ENCODE data around the gene TMEM272. TPM values are rescaled to one million over a fixed set of nuclear protein-coding genes. Genes with fewer than 3 reads are reported as not detected.

The TMEM272 gene
- total RNA-seq, 4 donors from 2014 or later: not detected

DNA sequence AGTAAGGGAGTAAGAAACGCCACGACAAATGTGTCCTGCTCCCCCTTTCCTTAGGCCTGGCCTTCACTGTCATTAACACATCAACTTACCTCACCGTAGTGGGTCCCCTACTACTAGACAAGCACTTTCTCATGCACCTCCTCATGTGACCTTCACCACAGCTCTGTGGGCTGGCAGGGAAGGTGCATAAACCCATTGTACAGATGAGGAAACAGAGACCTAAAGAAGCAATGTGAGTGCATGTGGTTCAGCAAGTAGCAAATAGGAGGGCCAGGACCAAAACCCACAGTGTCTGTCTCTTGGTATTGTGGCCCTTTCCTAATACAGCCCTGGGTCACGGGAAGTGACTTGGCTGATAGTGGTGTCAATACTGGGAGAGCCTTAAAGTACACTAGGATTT is 22.1 kb upstream of the TMEM272 start:
- TF ChIP-seq, protein P1, sequence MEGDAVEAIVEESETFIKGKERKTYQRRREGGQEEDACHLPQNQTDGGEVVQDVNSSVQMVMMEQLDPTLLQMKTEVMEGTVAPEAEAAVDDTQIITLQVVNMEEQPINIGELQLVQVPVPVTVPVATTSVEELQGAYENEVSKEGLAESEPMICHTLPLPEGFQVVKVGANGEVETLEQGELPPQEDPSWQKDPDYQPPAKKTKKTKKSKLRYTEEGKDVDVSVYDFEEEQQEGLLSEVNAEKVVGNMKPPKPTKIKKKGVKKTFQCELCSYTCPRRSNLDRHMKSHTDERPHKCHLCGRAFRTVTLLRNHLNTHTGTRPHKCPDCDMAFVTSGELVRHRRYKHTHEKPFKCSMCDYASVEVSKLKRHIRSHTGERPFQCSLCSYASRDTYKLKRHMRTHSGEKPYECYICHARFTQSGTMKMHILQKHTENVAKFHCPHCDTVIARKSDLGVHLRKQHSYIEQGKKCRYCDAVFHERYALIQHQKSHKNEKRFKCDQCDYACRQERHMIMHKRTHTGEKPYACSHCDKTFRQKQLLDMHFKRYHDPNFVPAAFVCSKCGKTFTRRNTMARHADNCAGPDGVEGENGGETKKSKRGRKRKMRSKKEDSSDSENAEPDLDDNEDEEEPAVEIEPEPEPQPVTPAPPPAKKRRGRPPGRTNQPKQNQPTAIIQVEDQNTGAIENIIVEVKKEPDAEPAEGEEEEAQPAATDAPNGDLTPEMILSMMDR (IDR thresholded peaks at IDR 0.05; ENCODE audit: low read depth): no peak

DNA sequence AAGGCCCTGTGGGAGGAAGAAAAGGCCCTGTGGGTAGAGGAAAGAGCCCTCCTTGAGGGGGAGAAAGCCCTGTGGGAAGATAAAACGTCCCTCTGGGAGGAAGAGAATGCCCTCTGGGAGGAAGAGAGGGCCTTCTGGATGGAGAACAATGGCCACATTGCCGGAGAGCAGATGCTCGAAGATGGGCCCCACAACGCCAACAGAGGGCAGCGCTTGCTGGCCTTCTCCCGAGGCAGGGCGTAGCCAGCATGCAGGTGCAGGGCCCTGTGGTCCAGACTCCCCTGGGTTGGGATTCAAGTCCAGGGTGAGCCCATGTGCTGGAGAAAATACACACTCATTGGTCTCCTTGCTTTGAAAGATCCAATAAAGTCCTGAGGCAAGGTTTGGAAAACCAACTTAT is 20.9 kb upstream of the TMEM272 start:
- TF ChIP-seq, protein P1 (IDR thresholded peaks at IDR 0.05; ENCODE audit: low read depth): no peak

DNA sequence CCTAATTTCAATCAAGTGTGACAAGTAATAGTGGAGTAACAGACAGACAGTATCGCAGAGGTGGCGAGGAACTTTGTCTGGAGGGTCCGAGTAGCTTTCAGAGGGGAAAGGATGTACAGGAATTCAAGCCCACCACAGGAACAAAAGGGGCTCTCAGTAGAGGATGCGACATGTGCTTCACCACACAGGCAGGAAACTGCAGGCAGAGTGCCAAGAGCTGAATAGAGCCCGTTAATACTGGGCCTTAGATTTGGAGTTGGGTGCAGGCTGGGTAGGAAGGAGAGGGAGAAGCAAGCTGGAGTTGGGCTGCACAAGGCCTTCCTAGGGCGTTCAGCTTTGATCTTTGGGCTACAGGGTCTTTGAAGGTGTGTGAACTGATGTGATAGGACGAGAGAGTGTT is 18.0 kb upstream of the TMEM272 start:
- TF ChIP-seq, protein P1 (IDR thresholded peaks at IDR 0.05; ENCODE audit: low read depth): no peak

DNA sequence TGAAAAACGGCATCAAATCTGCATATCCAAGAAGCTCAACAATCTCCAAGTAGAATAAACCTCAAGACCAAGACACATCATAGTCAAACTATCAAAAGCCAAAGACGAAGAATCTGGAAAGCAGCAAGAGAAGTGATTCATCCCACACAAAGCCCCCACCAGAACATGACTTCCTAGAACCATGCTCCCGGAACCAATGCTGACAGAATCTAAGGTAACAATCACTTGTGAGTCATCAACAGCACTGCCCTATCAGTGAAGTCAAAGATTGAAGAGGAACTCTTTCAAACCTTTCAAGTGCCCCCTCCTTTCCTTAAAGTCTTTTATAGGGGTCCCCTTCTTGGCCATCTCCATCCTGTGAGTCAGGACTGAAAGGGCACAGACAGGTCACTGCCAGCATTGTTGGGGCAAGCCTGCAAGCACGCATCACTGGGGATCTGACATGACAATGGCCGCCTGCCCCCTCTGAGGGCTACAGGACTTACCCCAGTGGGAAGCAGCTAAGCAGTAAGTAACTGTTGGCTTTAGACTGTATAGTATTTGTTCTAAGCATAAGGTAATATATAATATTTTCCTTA is 16.8 kb upstream of the TMEM272 start, which contains the start of gene CCDC70:
Gene CCDC70, plus strand, starts transcription at position 247 of the 578 bp plus-strand sequence. CDS start 3,443 bp downstream, outside the sequence.
- TF ChIP-seq, protein P1 (IDR thresholded peaks at IDR 0.05; ENCODE audit: low read depth): no peak

DNA sequence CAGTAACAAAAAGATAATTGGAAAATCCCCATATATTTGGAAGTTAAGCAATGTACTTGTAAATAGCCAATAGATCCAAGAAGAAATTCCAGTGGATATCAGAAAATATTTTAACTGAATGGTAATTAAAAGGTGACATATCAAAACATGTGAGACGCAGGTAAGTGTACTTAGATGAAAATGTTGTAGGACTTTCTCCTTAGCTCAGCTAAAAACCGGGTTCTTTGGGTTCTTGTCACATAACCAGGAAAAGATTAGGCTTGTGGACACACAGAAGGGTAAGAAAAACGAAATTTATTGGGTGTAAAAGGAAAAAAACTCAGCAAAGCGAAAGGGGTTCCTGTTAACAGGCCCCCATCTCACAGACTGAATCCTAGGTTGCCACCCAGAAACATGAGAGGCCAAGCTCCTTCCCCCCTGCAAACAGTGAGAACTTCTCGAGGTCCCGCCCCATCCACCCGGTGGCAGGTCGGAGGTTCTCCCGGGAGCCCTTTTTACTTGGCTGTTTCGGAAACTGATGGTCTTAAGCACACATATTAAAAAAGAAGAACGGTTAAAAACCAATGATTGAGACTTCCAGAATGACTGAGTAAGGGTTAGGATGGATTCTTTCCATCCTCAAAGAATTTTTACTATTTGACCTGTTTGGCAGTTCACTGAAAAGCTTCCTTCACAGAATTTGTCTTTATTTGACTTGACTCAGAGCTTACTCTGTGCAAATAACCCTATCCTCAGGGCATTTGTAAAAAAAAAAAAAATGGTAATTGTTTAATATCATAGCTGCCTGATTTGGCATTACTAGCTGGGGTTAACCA is 13.7 kb upstream of the TMEM272 start:
- TF ChIP-seq, protein P1 (IDR thresholded peaks at IDR 0.05; ENCODE audit: low read depth): no peak

DNA sequence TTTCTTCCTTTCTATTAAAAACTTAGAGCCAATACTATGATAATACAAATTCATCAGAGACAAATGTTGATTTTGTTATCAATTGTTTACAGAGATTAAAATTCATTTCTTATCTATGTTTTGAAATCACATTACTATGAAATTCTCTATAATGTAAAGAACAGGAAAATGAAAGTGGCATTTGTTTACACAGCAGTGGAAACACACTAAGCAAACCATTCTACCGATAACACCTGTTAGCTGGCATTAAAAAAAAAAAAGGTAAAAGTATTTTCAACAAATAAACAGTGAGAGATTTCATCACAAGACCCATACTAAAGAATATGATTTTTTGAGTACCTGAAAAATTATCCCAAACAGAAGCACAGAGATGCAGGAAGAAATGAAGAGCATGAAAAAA is 12.0 kb upstream of the TMEM272 start:
- TF ChIP-seq, protein P1 (IDR thresholded peaks at IDR 0.05; ENCODE audit: low read depth): no peak

DNA sequence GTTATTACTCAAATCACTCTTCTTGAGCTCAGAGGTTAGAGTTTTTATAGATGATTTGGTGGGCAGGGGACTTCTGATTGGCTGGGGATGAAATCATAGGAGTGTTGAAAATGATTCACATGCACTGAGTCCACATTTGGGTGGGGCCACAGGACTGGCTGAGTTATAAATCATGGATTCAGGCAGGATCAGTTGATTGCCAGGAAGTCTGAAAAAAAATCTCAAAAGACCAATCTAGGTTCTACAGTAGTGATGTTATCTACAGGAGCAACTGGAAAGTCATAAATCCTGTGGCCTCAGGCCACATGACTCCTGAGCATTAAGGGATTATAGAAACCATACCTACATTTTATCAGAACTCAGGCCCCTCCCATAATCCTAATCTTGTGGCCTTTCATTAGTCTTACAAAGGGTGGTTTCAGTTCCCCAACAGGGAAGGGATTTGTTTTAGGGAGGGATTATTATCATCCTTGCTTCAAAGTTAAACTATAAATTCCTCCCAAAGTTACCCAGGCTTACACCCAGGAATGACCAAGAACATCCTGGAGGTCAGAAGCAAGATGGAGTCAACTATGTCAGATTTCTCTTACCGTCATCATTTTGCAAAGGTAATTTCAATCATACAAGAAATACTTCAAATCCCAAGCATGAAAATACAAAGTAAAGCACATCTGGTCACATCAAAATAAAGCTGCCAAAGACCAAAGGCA is 11.2 kb upstream of the TMEM272 start:
- TF ChIP-seq, protein P1 (IDR thresholded peaks at IDR 0.05; ENCODE audit: low read depth): no peak

Data from subcutaneous adipose tissue (tissue), 4 donors.